Stimulated activated CD8-positive, alpha-beta memory T cell treated with anti-CD3 and anti-CD28 coated beads, Interleukin-2, amount 100 ng/mL, for 1 hour (primary cell): ENCODE measurements around the gene CMTR1.
"Not testable (repeated sequence)": the region's sequence is repeated elsewhere in the genome, so short reads cannot be mapped to it uniquely, and the experiment has no call there.

ENCODE experiments used
- DNase-seq, 2 donors: peaks; one replicate each; pipeline ENCODE4 v3.0.0-alpha.2; 2020; ENCODE audit warnings: low read depth in 2 of 2

CMTR1 gene

GRCh38 chr6:37492236-37492972 lies 59.4 kb downstream of the CMTR1 start:
- no peak for DNase-seq

DNA sequence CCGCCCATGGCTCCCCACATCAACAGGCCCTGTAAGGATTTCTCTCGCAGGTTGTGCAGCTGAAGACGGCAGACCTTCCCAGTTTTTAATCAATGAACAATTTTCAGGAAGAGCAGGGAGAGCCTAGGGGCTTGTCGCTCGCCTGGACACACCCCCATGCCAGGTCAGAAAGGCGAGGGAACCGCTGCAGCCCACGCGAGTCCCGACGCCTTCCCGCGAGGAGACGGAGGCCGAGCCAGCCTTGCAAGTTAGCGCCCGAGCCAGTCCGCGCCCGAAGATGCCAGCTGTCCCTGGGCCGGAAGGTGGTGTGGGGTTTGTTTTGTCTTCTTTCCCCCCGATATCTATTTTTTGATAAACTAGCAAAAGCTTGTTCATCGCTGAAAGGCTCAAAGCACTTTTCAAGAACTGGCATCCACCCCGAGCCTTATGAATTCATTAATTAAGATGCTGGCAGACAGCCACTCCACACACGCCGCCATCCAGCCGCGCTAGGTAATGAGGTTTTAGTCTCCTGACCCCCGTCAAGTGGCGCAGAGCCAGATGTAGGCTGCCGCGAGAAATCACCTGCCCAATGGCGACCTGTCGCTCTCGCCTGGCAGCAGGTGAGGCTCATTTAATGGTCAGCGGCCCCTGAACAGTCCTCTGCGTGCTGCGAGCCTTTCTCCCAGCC lies 60.1 kb downstream of the CMTR1 start:
- DNase-seq, result no peak

DNA sequence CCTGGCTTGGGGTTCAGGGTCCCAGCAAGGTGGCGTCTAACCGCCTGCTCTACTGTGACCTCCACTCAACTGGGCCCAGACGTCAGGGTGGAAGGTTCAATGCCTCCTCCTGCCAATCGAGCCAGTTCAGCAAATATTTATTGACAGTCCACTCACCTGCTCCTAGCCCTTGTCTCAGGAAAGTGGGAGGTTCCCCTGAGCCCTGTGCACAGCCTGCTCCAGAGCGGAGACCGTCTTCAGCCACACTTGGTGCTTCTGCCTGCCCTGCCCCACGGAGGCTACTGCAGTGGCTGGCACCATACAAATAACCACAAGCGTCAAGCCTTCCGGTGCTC lies 60.6 kb downstream of the CMTR1 start:
- no peak for DNase-seq

DNA sequence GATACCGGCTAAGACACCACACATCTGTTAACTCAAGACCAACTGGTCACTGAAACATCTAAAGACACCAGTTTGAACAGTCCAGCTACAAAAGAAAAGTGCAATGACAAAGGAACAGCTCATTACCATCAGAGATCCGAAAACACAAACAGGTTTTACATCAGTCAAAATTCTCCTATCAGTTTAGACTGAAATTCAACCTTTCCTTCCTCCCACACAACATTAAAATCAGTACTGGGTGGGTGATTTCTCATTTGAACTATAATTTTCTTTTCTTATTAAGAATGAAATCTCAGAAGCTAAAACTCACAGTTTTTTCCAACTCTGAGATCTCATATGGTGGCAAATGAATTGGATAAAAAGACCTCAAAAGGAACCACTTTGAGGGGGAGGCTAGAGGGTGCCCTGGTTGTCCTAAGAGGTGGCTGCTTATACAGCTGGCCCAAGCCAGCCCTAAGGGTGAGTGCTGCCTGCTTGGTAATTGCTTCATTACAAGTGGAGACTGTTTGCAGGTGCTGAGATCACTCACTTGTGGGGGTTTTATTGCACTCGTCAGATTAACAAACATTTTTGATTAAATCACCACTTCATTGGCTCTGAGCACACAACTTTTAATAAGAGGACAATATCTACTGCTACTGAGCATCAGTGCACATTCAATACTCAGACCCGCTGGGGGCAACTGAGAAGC lies 62.4 kb downstream of the CMTR1 start:
- DNase-seq, result no peak

DNA sequence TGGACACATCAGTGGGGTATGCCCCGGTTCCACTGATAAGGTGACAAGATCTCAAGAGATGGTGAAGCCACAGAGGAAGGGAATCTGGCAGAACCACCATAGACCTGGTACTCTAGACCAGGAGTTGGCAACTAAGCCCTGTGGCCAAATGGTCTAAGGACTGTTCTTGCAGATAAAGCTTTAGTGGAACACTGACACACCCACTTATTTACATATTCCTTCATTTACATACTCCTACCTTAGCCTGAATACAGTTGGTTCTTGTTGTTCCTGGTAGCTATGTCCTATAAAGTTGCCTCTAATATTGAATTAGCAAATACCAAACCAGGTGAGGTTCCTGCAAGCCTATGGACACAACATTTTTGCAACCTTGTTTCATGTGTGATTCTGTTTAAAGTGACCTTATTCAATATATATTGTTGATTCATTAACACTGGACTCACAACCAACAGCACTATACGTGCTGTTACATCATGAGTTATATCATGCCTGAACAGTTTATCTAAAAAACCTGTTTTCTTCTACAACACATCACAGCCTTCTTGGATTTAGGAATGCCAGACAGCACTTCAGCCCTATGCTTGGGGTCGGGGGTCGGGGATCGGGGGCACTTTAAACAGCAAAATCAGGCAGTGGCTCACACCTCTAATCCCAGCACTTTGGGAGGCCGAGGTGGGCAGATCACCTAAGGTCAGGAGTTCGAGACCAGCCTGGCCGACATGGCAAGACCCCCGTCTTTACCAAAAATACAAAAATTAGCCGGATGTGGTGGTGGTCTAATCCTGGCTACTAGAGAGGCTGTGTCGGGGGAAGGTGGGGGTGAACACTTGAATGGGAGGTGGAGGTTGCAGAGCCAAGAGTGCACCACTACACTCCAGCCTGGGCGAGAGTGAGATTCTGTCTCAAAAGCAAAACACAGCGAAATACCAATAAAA lies 64.2 kb downstream of the CMTR1 start:
- DNase-seq, result no peak

- peak; percentile 91 to 94 for DNase-seq
These were observed 66.6 kb downstream of the CMTR1 start, which contains the start of gene CCDC167 for GRCh38 chr6:37499433-37500293. Gene CCDC167 (minus strand): TSS chr6:37499893. CDS start chr6:37499863, 30 bp downstream.

GRCh38 chr6:37500294-37500608 lies 67.2 kb downstream of the CMTR1 start:
- DNase-seq, result no peak

- DNase-seq, result not testable (repeated sequence)
These were observed 67.9 kb downstream of the CMTR1 start for GRCh38 chr6:37500904-37501303.

- no peak for DNase-seq
These were observed 68.8 kb downstream of the CMTR1 start for GRCh38 chr6:37501632-37502491.

- DNase-seq, result no peak
These were observed 69.8 kb downstream of the CMTR1 start for GRCh38 chr6:37502703-37503291.

DNA sequence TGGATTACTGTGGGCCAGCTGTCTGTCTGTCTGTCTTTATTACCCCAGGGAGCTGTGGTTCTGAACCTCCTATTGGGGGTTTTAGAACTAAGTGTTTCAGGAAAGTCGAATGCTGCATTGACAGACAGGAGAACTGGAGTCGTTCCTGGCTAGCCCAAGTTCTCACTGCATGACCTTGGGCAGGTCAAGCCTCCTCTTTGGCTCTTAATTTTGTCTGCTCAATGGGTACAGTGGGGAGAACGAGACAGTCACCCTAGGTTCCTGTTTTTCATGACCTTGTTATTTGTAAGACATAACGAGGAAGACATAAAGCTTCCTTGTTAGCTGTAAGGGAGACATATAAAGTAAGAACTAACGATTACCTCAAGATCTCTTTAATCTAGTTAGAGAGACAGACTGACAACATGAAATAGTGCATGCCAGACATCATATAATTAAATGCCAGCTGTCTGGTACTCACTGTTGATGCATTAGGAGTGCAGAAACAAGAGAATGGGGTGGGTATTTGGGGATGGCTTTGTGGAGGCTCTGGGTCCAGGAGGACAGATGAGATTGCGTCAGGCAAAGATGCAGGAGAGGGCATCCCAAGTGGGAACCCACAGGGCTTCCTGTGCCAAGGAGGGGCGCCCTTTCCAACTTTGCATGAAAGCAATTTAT lies 70.4 kb downstream of the CMTR1 start:
- DNase-seq, result no peak

GRCh38 chr6:37504024-37504423 lies 71.0 kb downstream of the CMTR1 start:
- no peak for DNase-seq

GRCh38 chr6:37506479-37506878 lies 73.5 kb downstream of the CMTR1 start:
- no peak for DNase-seq

GRCh38 chr6:37507077-37507476 lies 74.1 kb downstream of the CMTR1 start:
- DNase-seq, result no peak

- no peak for DNase-seq
These were observed 74.8 kb downstream of the CMTR1 start for GRCh38 chr6:37507690-37508421.

DNA sequence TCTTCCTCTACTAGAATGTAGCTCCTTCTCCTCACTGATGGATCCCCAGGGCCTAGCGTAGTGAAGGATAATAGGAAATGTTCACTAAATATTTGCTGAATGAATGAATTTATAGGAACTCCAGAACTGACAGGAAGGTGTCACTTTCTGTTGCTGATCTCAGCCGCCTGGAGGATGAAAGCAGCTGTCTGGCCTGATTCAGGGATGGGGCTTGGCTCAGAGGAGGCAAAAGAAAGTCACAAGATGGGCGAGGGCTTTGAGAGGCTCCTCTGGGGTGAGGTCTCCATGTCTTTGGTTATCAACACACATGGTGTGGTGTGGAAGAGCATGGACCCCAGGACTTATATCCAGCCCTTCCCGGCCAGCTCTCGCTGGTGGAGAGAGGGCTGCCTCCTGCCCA lies 78.2 kb downstream of the CMTR1 start:
- no peak for DNase-seq

DNA sequence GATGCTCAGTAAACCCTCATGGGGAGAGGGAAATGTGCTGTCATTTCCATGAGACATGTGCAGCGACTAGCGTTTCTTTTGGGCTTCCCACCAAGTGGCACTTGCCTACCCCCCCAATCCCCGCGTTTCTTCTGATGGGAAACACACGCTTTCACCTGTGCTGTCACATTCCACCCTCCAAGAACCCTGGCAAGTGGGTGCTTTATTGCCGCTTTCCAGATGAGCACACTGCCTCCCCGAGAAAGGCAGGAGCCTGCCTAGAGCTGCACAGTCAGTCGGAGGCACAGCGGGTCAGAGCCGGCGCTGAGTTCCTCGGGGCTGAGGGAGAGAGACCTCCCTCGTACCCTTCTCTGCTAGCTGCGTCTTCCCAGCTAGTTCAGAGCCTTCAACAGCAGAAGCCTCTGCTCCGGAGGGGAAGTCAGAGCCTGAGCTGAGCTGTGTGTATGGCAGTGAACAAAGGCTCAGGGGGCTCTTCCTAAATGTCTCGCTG lies 78.9 kb downstream of the CMTR1 start:
- no peak for DNase-seq

DNA sequence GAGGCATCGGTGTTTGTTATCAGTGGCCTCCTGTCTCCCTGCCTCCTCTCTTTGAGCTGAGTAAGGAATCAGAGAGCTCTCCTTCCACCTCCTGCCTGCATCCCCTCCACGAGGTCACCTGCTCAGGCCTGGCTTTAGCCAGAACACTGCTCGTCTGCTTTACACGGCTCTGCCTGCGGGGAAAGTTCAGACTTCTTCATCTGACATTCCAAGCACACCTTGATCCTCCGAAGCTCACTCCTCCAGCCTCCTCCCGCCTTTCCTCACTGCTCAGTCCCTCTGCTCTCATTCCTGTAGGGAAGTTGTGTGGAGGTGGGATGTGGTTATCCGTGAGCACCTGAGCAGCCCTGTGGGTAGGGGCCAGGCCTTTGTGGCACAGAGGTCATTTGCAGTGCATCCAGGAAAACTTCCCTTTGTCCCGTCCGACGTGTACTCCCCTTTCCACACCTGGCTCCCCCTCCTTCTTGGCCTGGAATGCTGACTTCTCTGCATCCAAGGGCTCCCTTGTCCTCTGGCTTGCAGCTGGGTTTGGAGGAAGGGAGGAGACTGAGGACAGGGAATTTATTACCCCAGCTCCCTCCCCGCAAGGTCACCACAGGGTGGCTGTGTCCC lies 79.5 kb downstream of the CMTR1 start:
- DNase-seq, result no peak
